Chondrocyte (in vitro differentiated cells): Measurements from ENCODE around the gene SDC4. TPM values are rescaled to one million over a fixed set of nuclear protein-coding genes. Genes with fewer than 3 reads are reported as not detected.

Experiments used
- DNase-seq: peaks from one replicate; pipeline ENCODE4 v3.0.0; 2021; ENCODE audit warnings: mixed read lengths, low spot score
- H3K27ac Mint-ChIP-seq: one replicate; pipeline ENCODE4 v1.8.0; 2021; ENCODE audit warnings: mild to moderate bottlenecking, moderate library complexity, mixed read lengths; ENCODE audit not compliant: unreplicated experiment
- H3K27me3 Mint-ChIP-seq: 2 replicates; pipeline ENCODE4 v1.8.0; 2021; ENCODE audit warnings: low read depth, mixed read lengths
- H3K36me3 Mint-ChIP-seq: 2 replicates; pipeline ENCODE4 v1.8.0; 2021; ENCODE audit warnings: low read depth, mixed read lengths
- H3K4me1 Mint-ChIP-seq: 2 replicates; pipeline ENCODE4 v1.8.0; 2021; ENCODE audit warnings: low read depth, mild to moderate bottlenecking, mixed read lengths
- H3K4me3 Mint-ChIP-seq: one replicate; pipeline ENCODE4 v1.8.0; 2021; ENCODE audit warnings: mild to moderate bottlenecking, moderate library complexity, mixed read lengths; ENCODE audit not compliant: unreplicated experiment
- H3K9me3 Mint-ChIP-seq: 2 replicates; pipeline ENCODE4 v1.8.0; 2021; ENCODE audit warnings: low read depth, mixed read lengths
- CTCF ChIP-seq: fragments of 200-600 bp; sonication (generic); IDR thresholded peaks from 2 replicates; pipeline ENCODE4 v1.5.0; 2021; ENCODE audit warnings: antibody characterized with exemption, mild to moderate bottlenecking, moderate library complexity
- total RNA-seq: library from RNA; stranded (reverse); gene quantifications from 3 replicates; pipeline ENCODE4 v1.2.1, GENCODE V29; 2021

The SDC4 gene
- total RNA-seq, 1 donor from 2014 or later, result 21.2 TPM

GRCh38 chr20:45309075-45309474 lies 39.1 kb downstream of the SDC4 start:
- Mint-ChIP-seq H3K4me1 (peaks cover 5% of the 10 kb centered on the region), H3K27me3 (no peaks in the 10 kb centered on the region), H3K4me3 (no peak overlapping the region), H3K9me3 (no peaks in the 10 kb centered on the region), H3K27ac (no peak overlapping the region), H3K36me3 (no peaks in the 10 kb centered on the region)
- no peak for DNase-seq
- no peak for TF ChIP-seq CTCF

- no peak for TF ChIP-seq CTCF
- no peak for DNase-seq
- Mint-ChIP-seq H3K4me1 (peaks cover 5% of the 10 kb centered on the region), H3K27me3 (no peaks in the 10 kb centered on the region), H3K4me3 (no peak within 1 kb of the TSS), H3K36me3 (no peaks in the 10 kb centered on the region), H3K9me3 (no peaks in the 10 kb centered on the region), H3K27ac (no peak within 1 kb of the TSS)
Measured at GRCh38 chr20:45308117-45308778, 40.0 kb downstream of the SDC4 start, which contains the start of gene MATN4. TSS of gene MATN4 (minus strand) at chr20:45308299. CDS start at chr20:45305582, 2,717 bp downstream.

GRCh38 chr20:45307076-45307640 lies 41.1 kb downstream of the SDC4 start:
- Mint-ChIP-seq H3K4me1 (peaks cover 5% of the 10 kb centered on the region), H3K4me3 (no peak overlapping the region), H3K27ac (no peak overlapping the region), H3K9me3 (no peaks in the 10 kb centered on the region), H3K36me3 (no peaks in the 10 kb centered on the region), H3K27me3 (no peaks in the 10 kb centered on the region)
- no peak for DNase-seq
- TF ChIP-seq CTCF, result no peak

DNA sequence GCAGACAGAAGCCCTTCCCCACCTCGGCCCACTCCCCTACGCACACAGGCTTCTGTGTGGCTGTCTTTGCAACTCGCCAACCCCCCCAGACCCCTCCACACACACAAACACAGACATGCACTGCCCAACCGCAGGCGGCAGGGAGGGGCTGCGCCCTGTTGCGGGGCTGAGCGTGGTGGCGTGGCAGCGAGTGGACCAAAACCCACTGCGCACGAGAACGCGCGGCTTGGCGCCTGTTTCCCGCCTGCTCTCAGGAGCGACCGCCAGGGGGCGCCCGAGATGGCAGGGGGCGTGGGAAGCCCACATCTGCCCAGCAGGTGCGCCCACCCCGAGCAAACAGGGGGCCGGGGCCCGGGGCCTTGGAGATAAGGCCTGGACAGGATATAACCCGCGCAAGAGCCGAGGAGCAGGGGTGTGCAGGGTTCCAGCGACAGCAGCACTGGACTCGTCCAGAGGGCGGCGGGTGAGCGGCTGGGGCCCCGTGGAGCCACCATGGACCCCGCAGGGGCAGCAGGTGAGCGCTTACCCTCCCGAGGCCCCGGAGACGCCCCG lies 41.7 kb downstream of the SDC4 start, which contains the start of gene RBPJL:
Gene RBPJL (plus strand): TSS at position 410 of the 552 bp plus-strand sequence. CDS start 83 bp downstream, at position 493.
- TF ChIP-seq CTCF, result peak; percentile 87
- Mint-ChIP-seq H3K27me3 (no peaks in the 10 kb centered on the region), H3K4me1 (peaks cover 3% of the 10 kb centered on the region), H3K9me3 (no peaks in the 10 kb centered on the region), H3K4me3 (no peak within 1 kb of the TSS), H3K36me3 (no peaks in the 10 kb centered on the region), H3K27ac (no peak within 1 kb of the TSS)
- DNase-seq, result no peak

- no peak overlapping the region for H3K4me3 Mint-ChIP-seq
- no peak for DNase-seq
- H3K27me3 Mint-ChIP-seq, result no peaks in the 10 kb centered on the region
- no peaks in the 10 kb centered on the region for H3K36me3 Mint-ChIP-seq
- H3K9me3 Mint-ChIP-seq, result no peaks in the 10 kb centered on the region
- TF ChIP-seq CTCF, result no peak
- H3K27ac Mint-ChIP-seq, result no peak overlapping the region
- H3K4me1 Mint-ChIP-seq, result no peaks in the 10 kb centered on the region
Measured at GRCh38 chr20:45305262-45305661, 43.0 kb downstream of the SDC4 start.
